Measurements from ENCODE around the gene PLA2G10.

The PLA2G10 gene

DNA sequence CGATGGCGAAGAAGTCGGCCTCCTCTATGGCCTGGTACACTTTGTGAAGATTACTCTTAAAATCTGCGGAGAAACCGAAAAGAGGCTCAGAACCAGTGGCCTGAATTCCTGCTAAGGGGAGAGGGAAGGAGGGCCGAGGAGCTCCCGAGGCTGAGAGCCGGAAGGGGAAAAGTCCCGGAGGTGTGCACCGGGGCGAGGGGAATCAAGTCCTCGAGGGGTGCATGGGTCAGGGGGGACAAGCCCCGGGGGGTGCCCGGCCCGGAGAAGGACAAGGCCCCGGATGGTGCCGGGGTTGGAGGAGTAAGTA is 64.5 kb downstream of the PLA2G10 start:
- TF ChIP-seq POLR2AphosphoS5 (IDR thresholded peaks at IDR 0.05; ENCODE audit: low read depth, low read length) (no peak), TAF1 (IDR thresholded peaks at IDR 0.05; ENCODE audit: borderline replicate concordance, insufficient read depth, low read length) (no peak), SIN3A (IDR thresholded peaks at IDR 0.05; ENCODE audit: borderline replicate concordance, insufficient read depth, low read length) (no peak), FOXP2 (optimal IDR thresholded peaks at IDR 0.05; ENCODE audit: borderline replicate concordance, extremely low read depth, extremely low read length, insufficient read depth) (no peak)
- TF ChIP-seq, protein P1, sequence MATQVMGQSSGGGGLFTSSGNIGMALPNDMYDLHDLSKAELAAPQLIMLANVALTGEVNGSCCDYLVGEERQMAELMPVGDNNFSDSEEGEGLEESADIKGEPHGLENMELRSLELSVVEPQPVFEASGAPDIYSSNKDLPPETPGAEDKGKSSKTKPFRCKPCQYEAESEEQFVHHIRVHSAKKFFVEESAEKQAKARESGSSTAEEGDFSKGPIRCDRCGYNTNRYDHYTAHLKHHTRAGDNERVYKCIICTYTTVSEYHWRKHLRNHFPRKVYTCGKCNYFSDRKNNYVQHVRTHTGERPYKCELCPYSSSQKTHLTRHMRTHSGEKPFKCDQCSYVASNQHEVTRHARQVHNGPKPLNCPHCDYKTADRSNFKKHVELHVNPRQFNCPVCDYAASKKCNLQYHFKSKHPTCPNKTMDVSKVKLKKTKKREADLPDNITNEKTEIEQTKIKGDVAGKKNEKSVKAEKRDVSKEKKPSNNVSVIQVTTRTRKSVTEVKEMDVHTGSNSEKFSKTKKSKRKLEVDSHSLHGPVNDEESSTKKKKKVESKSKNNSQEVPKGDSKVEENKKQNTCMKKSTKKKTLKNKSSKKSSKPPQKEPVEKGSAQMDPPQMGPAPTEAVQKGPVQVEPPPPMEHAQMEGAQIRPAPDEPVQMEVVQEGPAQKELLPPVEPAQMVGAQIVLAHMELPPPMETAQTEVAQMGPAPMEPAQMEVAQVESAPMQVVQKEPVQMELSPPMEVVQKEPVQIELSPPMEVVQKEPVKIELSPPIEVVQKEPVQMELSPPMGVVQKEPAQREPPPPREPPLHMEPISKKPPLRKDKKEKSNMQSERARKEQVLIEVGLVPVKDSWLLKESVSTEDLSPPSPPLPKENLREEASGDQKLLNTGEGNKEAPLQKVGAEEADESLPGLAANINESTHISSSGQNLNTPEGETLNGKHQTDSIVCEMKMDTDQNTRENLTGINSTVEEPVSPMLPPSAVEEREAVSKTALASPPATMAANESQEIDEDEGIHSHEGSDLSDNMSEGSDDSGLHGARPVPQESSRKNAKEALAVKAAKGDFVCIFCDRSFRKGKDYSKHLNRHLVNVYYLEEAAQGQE (IDR thresholded peaks at IDR 0.05; ENCODE audit: insufficient read depth in 1 of 2, low read depth in 2 of 2, low read length in 2 of 2): no peak

DNA sequence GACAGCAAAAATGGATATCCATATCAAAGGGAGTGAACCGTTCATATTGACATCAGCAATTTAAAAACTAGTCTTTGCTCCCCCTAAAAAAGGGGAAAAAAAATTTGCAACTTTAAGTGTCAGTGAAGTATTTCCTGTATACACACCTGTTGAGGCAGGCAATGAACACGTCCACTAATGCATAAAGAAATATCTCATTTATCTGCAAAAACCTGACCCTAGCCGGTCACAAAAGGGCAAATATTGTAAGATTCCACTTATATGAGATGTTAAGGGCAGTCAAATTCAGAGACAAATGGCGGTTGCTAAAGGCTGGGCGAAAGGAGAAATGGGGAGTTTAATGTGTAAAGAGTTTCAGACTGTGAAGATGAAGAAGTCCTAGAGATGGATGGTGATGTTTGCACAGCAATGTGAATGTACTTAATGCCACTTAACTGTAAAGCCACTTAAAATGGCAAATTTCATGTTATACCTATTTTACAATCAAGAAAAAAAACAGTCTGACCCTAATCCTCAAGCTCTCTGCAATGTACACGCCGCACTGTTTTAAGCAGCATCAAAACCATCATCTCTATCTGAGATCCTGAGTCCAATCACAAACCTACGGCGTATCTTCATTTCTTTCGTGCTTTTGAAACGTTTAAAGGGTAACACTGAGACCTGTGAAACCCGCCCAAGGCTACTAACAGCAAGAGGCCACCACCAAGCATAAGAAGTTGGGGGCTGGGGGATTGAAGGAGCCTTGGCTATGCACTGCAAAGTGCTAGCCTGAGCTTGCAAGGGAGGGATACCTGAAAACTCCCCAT is 65.1 kb downstream of the PLA2G10 start:
- TF ChIP-seq POLR2AphosphoS5 (IDR thresholded peaks at IDR 0.05; ENCODE audit: low read depth, low read length) (no peak), TAF1 (IDR thresholded peaks at IDR 0.05; ENCODE audit: borderline replicate concordance, insufficient read depth, low read length) (no peak), FOXP2 (optimal IDR thresholded peaks at IDR 0.05; ENCODE audit: borderline replicate concordance, extremely low read depth, extremely low read length, insufficient read depth) (no peak), SIN3A (IDR thresholded peaks at IDR 0.05; ENCODE audit: borderline replicate concordance, insufficient read depth, low read length) (no peak)
- TF ChIP-seq, protein P1 (IDR thresholded peaks at IDR 0.05; ENCODE audit: insufficient read depth in 1 of 2, low read depth in 2 of 2, low read length in 2 of 2): no peak

DNA sequence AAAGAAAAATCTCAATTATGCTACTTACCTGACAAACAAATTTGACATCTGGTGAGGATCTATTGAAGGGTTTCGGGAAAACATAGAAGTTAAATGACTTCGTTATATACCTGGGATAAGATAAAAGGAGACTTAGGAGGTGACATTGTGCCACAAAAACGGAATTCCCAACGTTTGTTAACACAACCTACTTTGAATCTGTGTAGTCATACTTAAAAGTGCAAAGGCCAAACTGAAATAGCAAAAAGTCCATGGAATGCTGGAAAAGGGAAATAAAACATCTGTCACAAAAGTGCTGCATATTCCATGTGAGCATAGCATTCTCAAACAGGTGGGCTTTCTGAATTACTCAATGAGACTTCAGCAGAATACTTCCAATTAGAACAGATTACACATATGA is 67.0 kb downstream of the PLA2G10 start:
- TF ChIP-seq, protein P1 (IDR thresholded peaks at IDR 0.05; ENCODE audit: insufficient read depth in 1 of 2, low read depth in 2 of 2, low read length in 2 of 2): no peak
- TF ChIP-seq SIN3A (IDR thresholded peaks at IDR 0.05; ENCODE audit: borderline replicate concordance, insufficient read depth, low read length) (no peak), POLR2AphosphoS5 (IDR thresholded peaks at IDR 0.05; ENCODE audit: low read depth, low read length) (no peak), FOXP2 (optimal IDR thresholded peaks at IDR 0.05; ENCODE audit: borderline replicate concordance, extremely low read depth, extremely low read length, insufficient read depth) (no peak), TAF1 (IDR thresholded peaks at IDR 0.05; ENCODE audit: borderline replicate concordance, insufficient read depth, low read length) (no peak)
